DOHH2 (cell line): ENCODE measurements around the gene MADCAM1.

Source experiments
- H3F3A ChIP-seq: fragments of 200-600 bp; sonication (generic), shearing (Covaris generic); 2 replicates; pipeline ENCODE4 v1.6.0; 2016; ENCODE audit warnings: antibody characterized with exemption, mild to moderate bottlenecking; ENCODE audit not compliant: control insufficient read depth, insufficient read depth
- H3K27ac ChIP-seq: fragments of 200-600 bp; sonication (generic); 2 replicates; pipeline ENCODE4 v1.5.1; 2014; ENCODE audit warnings: low read depth, mild to moderate bottlenecking, low read length, moderate library complexity
- H3K27me3 ChIP-seq: fragments of 200-600 bp; sonication (generic); 2 replicates; pipeline ENCODE4 v1.6.1; 2014; ENCODE audit warnings: mild to moderate bottlenecking, low read length, mixed read lengths; ENCODE audit not compliant: control insufficient read depth
- H3K36me3 ChIP-seq: fragments of 200-600 bp; sonication (generic); 2 replicates; pipeline ENCODE4 v1.6.1; 2014; ENCODE audit warnings: mild to moderate bottlenecking, low read length, moderate library complexity, mixed read lengths; ENCODE audit not compliant: control insufficient read depth
- H3K4me1 ChIP-seq: fragments of 200-600 bp; sonication (generic); 2 replicates; pipeline ENCODE4 v1.6.1; 2014; ENCODE audit warnings: mild to moderate bottlenecking, low read length, mixed read lengths; ENCODE audit not compliant: control insufficient read depth
- H3K4me2 ChIP-seq: fragments of 200-600 bp; sonication (generic); 2 replicates; pipeline ENCODE4 v1.6.0; 2014; ENCODE audit warnings: mild to moderate bottlenecking, low read length, moderate library complexity
- H3K4me3 ChIP-seq: fragments of 200-600 bp; sonication (generic); 2 replicates; pipeline ENCODE4 v1.5.1; 2014; ENCODE audit warnings: mild to moderate bottlenecking, low read length, mixed read lengths
- H3K79me2 ChIP-seq: fragments of 200-600 bp; sonication (generic); 2 replicates; pipeline ENCODE4 v1.6.1; 2014; ENCODE audit warnings: mild to moderate bottlenecking, low read length, mixed read lengths; ENCODE audit not compliant: control insufficient read depth
- H3K9me2 ChIP-seq: fragments of 200-600 bp; sonication (generic); replicated peaks from 2 replicates; pipeline ENCODE4 v1.6.1; 2014; ENCODE audit warnings: mild to moderate bottlenecking, low read length, mixed read lengths; ENCODE audit not compliant: control insufficient read depth
- H3K9me3 ChIP-seq: fragments of 200-600 bp; sonication (generic); 2 replicates; pipeline ENCODE4 v1.6.1; 2014; ENCODE audit warnings: antibody characterized with exemption, low read length, mixed read lengths; ENCODE audit not compliant: control insufficient read depth, insufficient read depth
- H4K20me1 ChIP-seq: fragments of 200-600 bp; sonication (generic); 2 replicates; pipeline ENCODE4 v1.6.0; 2014; ENCODE audit warnings: low read depth, mild to moderate bottlenecking, antibody characterized with exemption, low read length, moderate library complexity; ENCODE audit not compliant: control insufficient read depth, insufficient read depth
- CTCF ChIP-seq: fragments of 200-600 bp; sonication (generic); IDR thresholded peaks from one replicate; pipeline ENCODE4 v1.5.1; 2014; ENCODE audit warnings: antibody characterized with exemption, mild to moderate bottlenecking, low read depth, low read length; ENCODE audit not compliant: poor library complexity, severe bottlenecking
- EZH2phosphoT487 ChIP-seq: fragments of 200-600 bp; sonication (generic); IDR thresholded peaks from 2 replicates; pipeline ENCODE4 v1.6.1; 2017; ENCODE audit warnings: borderline replicate concordance, mild to moderate bottlenecking, antibody characterized with exemption, low read length, moderate library complexity, mixed read lengths

MADCAM1 gene

GRCh38 chr19:497869-498510, 1.7 kb downstream of the MADCAM1 start:
- Histone ChIP-seq H4K20me1 (no peaks in the 10 kb centered on the region), H3K4me3 (no peak overlapping the region), H3K79me2 (no peaks in the 10 kb centered on the region), H3K4me1 (peaks cover 10% of the 10 kb centered on the region), H3K36me3 (no peaks in the 10 kb centered on the region), H3K27me3 (peaks cover 8% of the 10 kb centered on the region), H3K9me2 (no peaks in the 10 kb centered on the region), H3F3A (no peaks in the 10 kb centered on the region), H3K4me2 (no peak overlapping the region), H3K9me3 (peaks cover 5% of the 10 kb centered on the region; the same call in 1 of the 2 replicates), H3K27ac (no peak overlapping the region)
- TF ChIP-seq EZH2phosphoT487 = no peak
- TF ChIP-seq CTCF = no peak

GRCh38 chr19:498511-498891, 2.2 kb downstream of the MADCAM1 start:
- Histone ChIP-seq H3K9me3 (peaks cover under 1% of the 10 kb centered on the region; the same call in 1 of the 2 replicates), H3K27ac (no peak overlapping the region), H3K4me1 (peaks cover 11% of the 10 kb centered on the region), H3K4me2 (no peak overlapping the region), H3K36me3 (no peaks in the 10 kb centered on the region), H3K4me3 (no peak overlapping the region), H3F3A (no peaks in the 10 kb centered on the region), H3K27me3 (peaks cover 8% of the 10 kb centered on the region), H3K9me2 (no peaks in the 10 kb centered on the region), H4K20me1 (no peaks in the 10 kb centered on the region), H3K79me2 (no peaks in the 10 kb centered on the region)
- TF ChIP-seq EZH2phosphoT487 = no peak
- TF ChIP-seq CTCF = no peak

- H3K9me2 ChIP-seq = no peaks in the 10 kb centered on the region
- H3F3A ChIP-seq = no peaks in the 10 kb centered on the region
- peaks cover 8% of the 10 kb centered on the region for H3K27me3 ChIP-seq
- H3K36me3 ChIP-seq = no peaks in the 10 kb centered on the region
- no peaks in the 10 kb centered on the region for H3K79me2 ChIP-seq
- H4K20me1 ChIP-seq = no peaks in the 10 kb centered on the region
- no peak overlapping the region for H3K4me2 ChIP-seq
- TF ChIP-seq EZH2phosphoT487 (no peak), CTCF (no peak)
- no peak overlapping the region for H3K4me3 ChIP-seq
- H3K9me3 ChIP-seq = no peaks in the 10 kb centered on the region
- peaks cover 11% of the 10 kb centered on the region for H3K4me1 ChIP-seq
- H3K27ac ChIP-seq = no peak overlapping the region
These were observed 2.8 kb downstream of the MADCAM1 start for GRCh38 chr19:498977-499623.
